ENCODE data around the gene MUSTN1.
A peak's percentile ranks its signal among the peaks of the same experiment; 100 is the strongest.

The MUSTN1 gene

GRCh38 chr3:52849656-52850055, 14.8 kb upstream of the MUSTN1 start:
- DNase-seq, result no peak

- no peak for DNase-seq
Measured at GRCh38 chr3:52848617-52849016, 13.8 kb upstream of the MUSTN1 start.

- no peak for DNase-seq
Measured at GRCh38 chr3:52847726-52848125, 12.9 kb upstream of the MUSTN1 start.

GRCh38 chr3:52847241-52847640, 12.4 kb upstream of the MUSTN1 start:
- no peak for DNase-seq

- DNase-seq, result no peak
Measured at GRCh38 chr3:52846432-52846965, 11.7 kb upstream of the MUSTN1 start.

- DNase-seq, result peak; percentile 12
Measured at GRCh38 chr3:52845691-52846431, 11.0 kb upstream of the MUSTN1 start.

- DNase-seq, result no peak
Measured at GRCh38 chr3:52845157-52845556, 10.3 kb upstream of the MUSTN1 start.

GRCh38 chr3:52844290-52844975, 9.6 kb upstream of the MUSTN1 start:
- DNase-seq, result no peak

- no peak for DNase-seq
Measured at GRCh38 chr3:52843881-52844280, 9.1 kb upstream of the MUSTN1 start.

- no peak for DNase-seq
Measured at GRCh38 chr3:52843108-52843865, 8.5 kb upstream of the MUSTN1 start.

- no peak for DNase-seq
Measured at GRCh38 chr3:52842424-52842823, 7.6 kb upstream of the MUSTN1 start.

- DNase-seq, result no peak
Measured at GRCh38 chr3:52841981-52842340, 7.1 kb upstream of the MUSTN1 start.

GRCh38 chr3:52841211-52841980, 6.6 kb upstream of the MUSTN1 start:
- DNase-seq, result no peak

- DNase-seq, result no peak
Measured at GRCh38 chr3:52839892-52840545, 5.2 kb upstream of the MUSTN1 start.

- no peak for DNase-seq
Measured at GRCh38 chr3:52839268-52839575, 4.4 kb upstream of the MUSTN1 start.

- peak; percentile 43 for DNase-seq
Measured at GRCh38 chr3:52838561-52839267, 3.9 kb upstream of the MUSTN1 start.

GRCh38 chr3:52836986-52837385, 2.2 kb upstream of the MUSTN1 start:
- DNase-seq, result no peak

- no peak for DNase-seq
Measured at GRCh38 chr3:52836471-52836845, 1.6 kb upstream of the MUSTN1 start.

- DNase-seq, result no peak
Measured at GRCh38 chr3:52835766-52836470, 1.1 kb upstream of the MUSTN1 start.

- DNase-seq, result no peak
Measured at GRCh38 chr3:52833202-52833601, 1.6 kb downstream of the MUSTN1 start.

All from activated CD4-positive, alpha-beta T cell treated with anti-CD3 and anti-CD28 coated beads, Interleukin-2, amount 50 U/mL, for 16 hours (primary cell).